Aorta (tissue), 4 donors: ENCODE measurements around the gene EIF2S3B. TPM values are rescaled to one million over a fixed set of nuclear protein-coding genes. Genes with fewer than 3 reads are reported as not detected.

Experiments used
- polyA plus RNA-seq, 2 donors: library from polyadenylated mRNA; stranded (reverse); fragments of 200-250 nt; gene quantifications; one replicate each; pipeline ENCODE4 v1.2.3, GENCODE V29; 2013
- total RNA-seq, 2 donors: library from RNA; stranded (reverse); fragmentation: NEBNext Ultra II Directional; extraction: Animal tissue kit (Norgen Biotek cat#: 25700); gene quantifications; one replicate each; pipeline ENCODE4 v1.2.1, GENCODE V29; 2021
- donor health status: healthy with polysubstance abuse.
- donor health status: Bipolar disorder and iron deficiency.
- donor health status: DM: no; HTN: no; CAD: no.
- donor health status: DM: yes; HTN: yes; CAD: no.

EIF2S3B gene
- total and polyA plus RNA-seq, 4 donors = 0.45 to 2.5 (median 0.64) TPM

Other genes with a start within 250 kb of the EIF2S3B start
- gene KLRD1, start 198.0 kb upstream of the EIF2S3B start, total RNA-seq = 1 to 10 TPM; 4.4 to 6.5 TPM
- gene KLRD1, start 198.0 kb upstream of the EIF2S3B start, polyA plus RNA-seq = 1 to 10 TPM in 1 of 2 donors, under 1 TPM in 1; 0.18 to 1.8 TPM
- 1 to 10 TPM; 1.9 to 3.5 TPM for gene KLRK1, start 115.8 kb upstream of the EIF2S3B start, total RNA-seq
- gene KLRK1, start 115.8 kb upstream of the EIF2S3B start, polyA plus RNA-seq = 1 to 10 TPM in 1 of 2 donors, under 1 TPM in 1; 0.59 to 1.5 TPM
- under 1 TPM; 0.51 to 0.78 TPM for gene KLRC4, start 96.1 kb upstream of the EIF2S3B start, total RNA-seq
- gene KLRC4, start 96.1 kb upstream of the EIF2S3B start, polyA plus RNA-seq = under 1 TPM in 1 of 2 donors, not detected in 1; 0.56 TPM
- not detected for gene KLRC3, start 85.3 kb upstream of the EIF2S3B start, total RNA-seq
- not detected for gene KLRC3, start 85.3 kb upstream of the EIF2S3B start, polyA plus RNA-seq
- under 1 TPM in 1 of 2 donors, not detected in 1; 0.65 TPM for gene KLRC2, start 69.9 kb upstream of the EIF2S3B start, total RNA-seq
- gene KLRC2, start 69.9 kb upstream of the EIF2S3B start, polyA plus RNA-seq = 1 to 10 TPM in 1 of 2 donors, not detected in 1; 2.1 TPM
- 1 to 10 TPM in 1 of 2 donors, not detected in 1; 1.0 TPM for gene KLRC1, start 52.5 kb upstream of the EIF2S3B start, total RNA-seq
- gene KLRC1, start 52.5 kb upstream of the EIF2S3B start, polyA plus RNA-seq = not detected
- gene MAGOHB, start 107.7 kb downstream of the EIF2S3B start, total RNA-seq = 10 to 100 TPM; 13.6 to 18.1 TPM
- gene MAGOHB, start 107.7 kb downstream of the EIF2S3B start, polyA plus RNA-seq = 10 to 100 TPM; 16.4 to 27.4 TPM
- 1 to 10 TPM in 1 of 2 donors, under 1 TPM in 1; 0.36 to 1.2 TPM for gene STYK1, start 168.2 kb downstream of the EIF2S3B start, total RNA-seq
- gene STYK1, start 168.2 kb downstream of the EIF2S3B start, polyA plus RNA-seq = under 1 TPM; 0.18 to 0.38 TPM
- 100 to 1,000 TPM; 368 to 602 TPM for gene YBX3, start 217.4 kb downstream of the EIF2S3B start, total RNA-seq
- 100 to 1,000 TPM; 277 to 353 TPM for gene YBX3, start 217.4 kb downstream of the EIF2S3B start, polyA plus RNA-seq